Pancreas (tissue), 10 donors: ENCODE data around the gene PGAP3. TPM values are rescaled to one million over a fixed set of nuclear protein-coding genes. Genes with fewer than 3 reads are reported as not detected.

Experiments
- ATAC-seq, 4 donors: fragments of 200-7000 bp; cut with Tn5 transposase; one replicate each; pipeline versions ENCODE4 v1.8.0 to v1.9.1; 2020; ENCODE audit warnings: mild to moderate bottlenecking in 4 of 4, moderate library complexity in 4 of 4
- DNase-seq, 6 donors: peaks; one replicate each; pipeline ENCODE4 v3.0.0-alpha.2; 2020
- FAIRE-seq: peaks from 2 replicates; lab custom pipeline; 2012; peaks lifted over from hg19 to GRCh38; lab: Jason Lieb, UNC
- H3K27ac ChIP-seq, 4 donors: fragments of 200-600 bp; sonication (generic); 1 replicate in 3 of 4; 2 replicates in 1 of 4; pipeline versions ENCODE4 v1.5.0 to v1.8.0; 2020
- H3K27me3 ChIP-seq, 4 donors: fragments of 200-600 bp; one replicate each; pipeline ENCODE4 v1.8.0; 2021
- H3K36me3 ChIP-seq, 3 donors: fragments of 200-600 bp; sonication (generic) in 1 of 3; one replicate each; pipeline versions ENCODE4 v1.5.0 to v1.8.0; 2020 to 2021
- H3K4me1 ChIP-seq, 3 donors: fragments of 200-600 bp; one replicate each; pipeline ENCODE4 v1.8.0; 2021
- H3K4me3 ChIP-seq, 4 donors: fragments of 200-600 bp; sonication (generic) in 2 of 4; one replicate each; pipeline versions ENCODE4 v1.5.0 to v1.8.0; 2020 to 2021
- H3K9me3 ChIP-seq, 4 donors: fragments of 200-600 bp; one replicate each; pipeline ENCODE4 v1.8.0; 2021
- WGBS, 2 donors: extraction: QIAGEN DNeasy Blood & Tissue Kit; methylation state at CpG; one replicate each; pipeline ENCODE4 v1.1.7; 2013; 5-methylcytosine and 5-hydroxymethylcytosine counted together
- intact Hi-C, 3 donors: fragments of 100-400 bp; cut with DNase I; formaldehyde crosslinking; loops; one replicate each; pipeline versions ENCODE4 v1.11.1 to v1.14.2; 2022
- polyA plus RNA-seq, 2 donors: library from polyadenylated mRNA; stranded (reverse); fragments of 200-250 nt; gene quantifications; one replicate each; pipeline ENCODE4 v1.2.3, GENCODE V29; 2013
- total RNA-seq, 6 donors: library from RNA; stranded (reverse); fragmentation: NEBNext Ultra II Directional in 4 of 6; extraction: Animal tissue kit (Norgen Biotek cat#: 25700) in 4 of 6; gene quantifications; one replicate each; pipeline versions ENCODE4 v1.2.1 to v1.2.4, GENCODE V29; 2021 to 2023
- TF ChIP-seq, protein P1 (sequence below), 4 donors: fragments of 200-600 bp; sonication (generic) in 3 of 4; IDR thresholded peaks; one replicate each; pipeline versions ENCODE4 v1.5.0 to v1.8.0; 2021; ENCODE audit warnings: antibody characterized with exemption in 4 of 4
- donor health status: healthy with polysubstance abuse.
- donor health status: DM: no; HTN: no; CAD: no; lungs with moderate emphysema.
- donor health status: DM: no; HTN: no; CAD: no.
- donor health status: control.
- donor health status: control.
- donor health status: Bipolar disorder and iron deficiency.
- donor health status: DM: yes; HTN: yes; CAD: no.
- donor health status: DM: no; HTN: no; CAD: no.
- donor health status: DM: no; HTN: no; CAD: no.
- donor health status: DM: yes; HTN: yes; CAD: no.

The PGAP3 gene
- total and polyA plus RNA-seq, 8 donors, result 19.4 to 46.3 (median 26.9) TPM

DNA sequence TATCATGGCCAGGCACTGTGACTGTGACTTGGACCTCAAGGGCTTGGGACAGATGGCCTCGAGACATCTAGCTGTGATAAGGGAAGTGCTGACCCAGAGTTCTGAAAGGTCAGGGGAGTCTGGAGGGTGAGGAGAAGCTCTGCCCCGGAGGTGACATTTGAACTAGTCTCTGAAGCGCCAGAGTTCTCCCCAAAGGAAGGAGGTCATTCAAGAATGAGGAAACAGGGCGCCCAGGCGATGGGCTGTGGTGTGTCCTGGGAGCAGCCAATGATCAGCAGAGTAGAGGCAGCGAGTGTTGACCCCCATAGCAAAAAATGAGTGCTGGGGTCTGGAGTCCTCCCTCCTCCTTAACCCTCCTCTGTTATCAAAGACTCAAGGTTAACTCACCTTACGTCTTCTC, 46.0 kb downstream of the PGAP3 start:
- ATAC-seq (no peak), DNase-seq (no peak)
- H3K4me1 ChIP-seq, result peaks cover 0 to 24% (median 10%) of the 10 kb centered on the region in 3 donors

DNA sequence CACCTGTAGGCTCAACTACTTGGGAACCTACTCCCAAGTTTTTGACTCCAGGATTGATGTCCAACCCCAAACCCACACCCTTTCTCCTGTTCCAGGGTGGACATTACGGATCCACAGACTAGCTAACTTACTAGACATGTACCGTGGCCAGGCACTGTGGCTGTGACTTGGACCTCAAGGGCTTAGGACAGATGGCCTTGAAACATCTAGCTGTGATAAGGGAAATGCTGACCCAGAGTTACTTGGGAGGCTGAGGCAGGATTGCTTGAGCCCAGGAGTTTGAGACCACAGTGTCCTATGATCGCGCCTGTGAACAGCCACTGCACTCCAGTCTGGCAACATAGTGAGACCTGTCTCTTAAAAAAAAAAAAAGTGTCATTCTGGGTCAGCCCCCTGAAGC, 46.8 kb downstream of the PGAP3 start:
- H3K27me3 ChIP-seq, result no peaks in the 10 kb centered on the region
- intact Hi-C loops, result no loop called here
- WGBS, 2 donors, result 76% methylated on average over 4 of the region's 4 CpGs
- ATAC-seq (no peak), FAIRE-seq (no peak), DNase-seq (no peak)
- TF ChIP-seq, protein P1, sequence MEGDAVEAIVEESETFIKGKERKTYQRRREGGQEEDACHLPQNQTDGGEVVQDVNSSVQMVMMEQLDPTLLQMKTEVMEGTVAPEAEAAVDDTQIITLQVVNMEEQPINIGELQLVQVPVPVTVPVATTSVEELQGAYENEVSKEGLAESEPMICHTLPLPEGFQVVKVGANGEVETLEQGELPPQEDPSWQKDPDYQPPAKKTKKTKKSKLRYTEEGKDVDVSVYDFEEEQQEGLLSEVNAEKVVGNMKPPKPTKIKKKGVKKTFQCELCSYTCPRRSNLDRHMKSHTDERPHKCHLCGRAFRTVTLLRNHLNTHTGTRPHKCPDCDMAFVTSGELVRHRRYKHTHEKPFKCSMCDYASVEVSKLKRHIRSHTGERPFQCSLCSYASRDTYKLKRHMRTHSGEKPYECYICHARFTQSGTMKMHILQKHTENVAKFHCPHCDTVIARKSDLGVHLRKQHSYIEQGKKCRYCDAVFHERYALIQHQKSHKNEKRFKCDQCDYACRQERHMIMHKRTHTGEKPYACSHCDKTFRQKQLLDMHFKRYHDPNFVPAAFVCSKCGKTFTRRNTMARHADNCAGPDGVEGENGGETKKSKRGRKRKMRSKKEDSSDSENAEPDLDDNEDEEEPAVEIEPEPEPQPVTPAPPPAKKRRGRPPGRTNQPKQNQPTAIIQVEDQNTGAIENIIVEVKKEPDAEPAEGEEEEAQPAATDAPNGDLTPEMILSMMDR (IDR thresholded peaks at IDR 0.05), result no peak
- no peak overlapping the region for H3K4me3 ChIP-seq
- no peak overlapping the region for H3K27ac ChIP-seq
- H3K9me3 ChIP-seq, result no peaks in the 10 kb centered on the region
- H3K36me3 ChIP-seq, result no peaks in the 10 kb centered on the region
- H3K4me1 ChIP-seq, result peaks cover 5 to 30% (median 13%) of the 10 kb centered on the region in 3 donors

More for the DNA sequence above, 46.0 kb downstream of the PGAP3 start:
- no peak for FAIRE-seq
- Histone ChIP-seq H3K9me3 (no peaks in the 10 kb centered on the region), H3K27ac (no peak overlapping the region), H3K27me3 (no peaks in the 10 kb centered on the region), H3K36me3 (no peaks in the 10 kb centered on the region), H3K4me3 (no peak overlapping the region)
- intact Hi-C loops, result no loop called here
- TF ChIP-seq, protein P1 (IDR thresholded peaks at IDR 0.05), result no peak
- 67 to 69% methylated on average over 7 of the region's 7 CpGs for WGBS, 2 donors

DNA sequence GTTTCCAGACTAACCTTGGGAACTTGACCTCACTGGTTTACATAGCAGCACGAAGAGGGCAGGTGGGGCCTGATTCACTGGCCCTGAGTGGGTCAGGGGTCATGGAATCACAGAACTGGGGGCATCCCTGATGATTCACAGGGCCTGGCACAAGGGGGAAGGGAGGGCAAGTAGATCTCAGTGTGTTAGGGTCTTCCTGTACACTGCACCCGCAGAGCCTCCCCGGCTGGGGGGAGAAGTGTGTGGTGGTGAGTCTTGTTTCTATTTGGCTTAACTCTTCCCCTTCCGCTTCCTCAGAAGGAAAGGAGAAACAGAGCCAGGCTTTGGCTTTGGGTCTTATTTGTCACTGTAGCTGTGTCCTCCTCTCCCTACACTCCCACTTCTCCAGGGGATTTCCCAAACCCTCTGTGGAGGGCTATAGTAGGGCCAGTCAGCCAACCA, 47.2 kb downstream of the PGAP3 start:
- DNase-seq, result no peak
- no peak overlapping the region for H3K27ac ChIP-seq
- no peak overlapping the region for H3K4me3 ChIP-seq
- FAIRE-seq, result no peak
- no peaks in the 10 kb centered on the region for H3K9me3 ChIP-seq
- ATAC-seq, result no peak
- no peaks in the 10 kb centered on the region for H3K36me3 ChIP-seq
- H3K27me3 ChIP-seq, result no peaks in the 10 kb centered on the region
- intact Hi-C loops, result no loop called here
- H3K4me1 ChIP-seq, result peaks cover 6 to 33% (median 14%) of the 10 kb centered on the region in 3 donors
- WGBS, 2 donors, result 41 to 51% methylated on average over 4 of the region's 4 CpGs
- TF ChIP-seq, protein P1 (IDR thresholded peaks at IDR 0.05), result no peak

DNA sequence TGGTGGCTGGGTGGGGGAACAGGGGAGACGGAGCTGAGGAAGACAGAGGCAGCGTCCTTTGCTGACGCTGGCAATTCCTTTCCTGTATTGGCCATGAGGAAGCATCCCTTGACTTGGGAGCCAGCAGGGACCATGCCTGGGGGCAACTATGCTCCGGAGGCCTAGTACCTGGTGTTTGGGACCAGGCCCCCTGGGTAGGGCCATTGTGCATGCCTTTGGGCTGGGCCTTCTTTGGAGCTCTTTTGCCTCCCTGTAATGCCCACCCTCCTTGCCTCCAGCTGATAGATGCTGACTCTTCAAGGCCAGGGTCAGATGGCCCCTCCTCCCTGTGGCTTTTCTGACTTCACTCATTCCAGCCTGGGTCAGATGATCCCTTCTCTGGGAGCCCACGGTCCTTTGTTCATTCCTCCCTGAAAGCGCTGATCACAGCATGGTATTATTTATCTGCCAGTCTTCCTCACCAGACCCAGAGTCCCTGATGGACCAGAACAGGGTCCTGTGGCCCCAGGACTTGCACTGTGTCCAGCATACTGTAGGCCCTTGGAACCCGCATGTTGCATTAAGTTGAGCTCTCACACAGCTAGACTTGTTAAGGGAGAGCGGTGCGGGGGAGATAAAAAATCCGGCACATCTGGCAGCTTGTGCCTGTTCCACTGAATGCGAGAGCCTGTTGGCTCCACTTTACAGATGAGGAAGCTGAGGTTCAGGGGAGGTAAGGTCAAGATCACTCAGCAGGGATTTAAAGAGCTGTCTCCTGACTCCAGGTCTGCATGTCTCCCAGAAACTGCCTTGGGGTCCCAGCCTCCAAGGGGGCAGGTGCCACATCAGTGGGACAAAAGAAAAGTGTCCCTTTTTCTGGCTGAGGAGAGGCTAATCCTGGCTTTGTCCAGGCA, 48.0 kb downstream of the PGAP3 start:
- H3K36me3 ChIP-seq, result no peaks in the 10 kb centered on the region
- no peaks in the 10 kb centered on the region for H3K9me3 ChIP-seq
- TF ChIP-seq, protein P1 (IDR thresholded peaks at IDR 0.05), result no peak
- DNase-seq (no peak), ATAC-seq (no peak), FAIRE-seq (no peak)
- peaks cover 6 to 33% (median 14%) of the 10 kb centered on the region in 3 donors for H3K4me1 ChIP-seq
- no peaks in the 10 kb centered on the region for H3K27me3 ChIP-seq
- intact Hi-C loops, result no loop called here
- H3K27ac ChIP-seq, result no peak overlapping the region
- H3K4me3 ChIP-seq, result no peak overlapping the region
- 83 to 85% methylated on average over 11 of the region's 11 CpGs for WGBS, 2 donors

DNA sequence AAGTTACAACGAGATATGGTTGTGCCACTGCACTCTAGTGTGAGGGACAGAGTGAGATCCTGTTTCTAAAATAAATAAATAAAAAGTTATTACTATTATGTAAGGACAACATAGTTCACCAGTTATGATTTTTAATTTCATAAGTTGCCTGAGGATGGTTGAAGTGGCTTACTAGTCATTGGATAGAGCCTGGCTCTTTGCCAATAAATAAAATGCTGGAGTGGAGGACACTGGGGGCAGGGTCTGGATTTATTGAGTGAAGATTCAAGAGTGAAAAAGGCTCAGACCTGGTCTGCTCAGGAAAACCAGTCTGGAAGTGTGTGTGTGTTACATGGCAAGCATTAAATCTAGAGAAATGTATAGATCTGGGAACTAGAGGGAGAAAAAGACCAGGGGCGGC, 48.8 kb downstream of the PGAP3 start:
- H3K9me3 ChIP-seq, result no peaks in the 10 kb centered on the region
- TF ChIP-seq, protein P1 (IDR thresholded peaks at IDR 0.05), result no peak
- DNase-seq (no peak), FAIRE-seq (no peak), ATAC-seq (no peak)
- H3K27ac ChIP-seq, result no peak overlapping the region
- peaks cover 6 to 33% (median 14%) of the 10 kb centered on the region in 3 donors for H3K4me1 ChIP-seq
- 86 to 89% methylated on average over 2 of the region's 2 CpGs for WGBS, 2 donors
- no peak overlapping the region for H3K4me3 ChIP-seq
- H3K36me3 ChIP-seq, result no peaks in the 10 kb centered on the region
- no peaks in the 10 kb centered on the region for H3K27me3 ChIP-seq
- intact Hi-C loops, result no loop called here
